ENCODE data around the gene NCOA7.

The NCOA7 gene

DNA sequence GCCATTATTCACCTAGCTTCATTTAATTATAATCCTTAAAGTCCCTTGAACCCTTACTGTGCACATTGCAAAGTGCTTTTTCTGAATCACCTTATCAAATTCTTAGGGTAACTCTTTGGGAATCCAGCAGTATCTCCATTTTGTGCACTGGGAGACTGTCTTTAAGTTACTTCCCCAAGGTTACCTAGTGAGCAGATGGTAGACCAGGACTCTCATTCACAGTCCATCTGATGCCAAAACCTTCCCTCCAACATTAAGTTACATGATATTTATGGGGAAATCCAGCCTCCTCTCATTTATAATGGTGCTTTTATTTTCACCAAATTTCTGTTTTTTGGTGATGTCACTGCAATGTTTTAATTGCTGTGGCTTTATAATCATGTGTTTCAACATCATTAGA is 75.7 kb downstream of the NCOA7 start:
- TF ChIP-seq ESRRG (CRISPR knock-in tag; IDR thresholded peaks at IDR 0.05) (no peak), ZNF565 (CRISPR knock-in tag; conservative IDR thresholded peaks at IDR 0.05; ENCODE audit: low read depth) (no peak), CSDC2 (CRISPR knock-in tag; IDR thresholded peaks at IDR 0.05) (no peak), GLIS3 (CRISPR knock-in tag; IDR thresholded peaks at IDR 0.05) (no peak), ZNF70 (CRISPR knock-in tag; IDR thresholded peaks at IDR 0.05) (no peak), ARNTL (CRISPR knock-in tag; IDR thresholded peaks at IDR 0.05; ENCODE audit: borderline replicate concordance, low read depth) (no peak), RARB (CRISPR knock-in tag; IDR thresholded peaks at IDR 0.05) (no peak), TOX (CRISPR knock-in tag; IDR thresholded peaks at IDR 0.05; ENCODE audit: borderline replicate concordance) (no peak), SNAI2 (CRISPR knock-in tag; IDR thresholded peaks at IDR 0.05) (no peak), ZFP30 (CRISPR knock-in tag; IDR thresholded peaks at IDR 0.05) (no peak), BACH2 (CRISPR knock-in tag; IDR thresholded peaks at IDR 0.05; ENCODE audit: borderline replicate concordance) (no peak)
- TF ChIP-seq, protein P1, sequence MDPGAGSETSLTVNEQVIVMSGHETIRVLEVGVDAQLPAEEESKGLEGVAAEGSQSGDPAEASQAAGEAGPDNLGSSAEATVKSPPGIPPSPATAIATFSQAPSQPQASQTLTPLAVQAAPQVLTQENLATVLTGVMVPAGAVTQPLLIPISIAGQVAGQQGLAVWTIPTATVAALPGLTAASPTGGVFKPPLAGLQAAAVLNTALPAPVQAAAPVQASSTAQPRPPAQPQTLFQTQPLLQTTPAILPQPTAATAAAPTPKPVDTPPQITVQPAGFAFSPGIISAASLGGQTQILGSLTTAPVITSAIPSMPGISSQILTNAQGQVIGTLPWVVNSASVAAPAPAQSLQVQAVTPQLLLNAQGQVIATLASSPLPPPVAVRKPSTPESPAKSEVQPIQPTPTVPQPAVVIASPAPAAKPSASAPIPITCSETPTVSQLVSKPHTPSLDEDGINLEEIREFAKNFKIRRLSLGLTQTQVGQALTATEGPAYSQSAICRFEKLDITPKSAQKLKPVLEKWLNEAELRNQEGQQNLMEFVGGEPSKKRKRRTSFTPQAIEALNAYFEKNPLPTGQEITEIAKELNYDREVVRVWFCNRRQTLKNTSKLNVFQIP (CRISPR knock-in tag; IDR thresholded peaks at IDR 0.05; ENCODE audit: borderline replicate concordance, low read depth) = no peak
- TF ChIP-seq, protein P2, sequence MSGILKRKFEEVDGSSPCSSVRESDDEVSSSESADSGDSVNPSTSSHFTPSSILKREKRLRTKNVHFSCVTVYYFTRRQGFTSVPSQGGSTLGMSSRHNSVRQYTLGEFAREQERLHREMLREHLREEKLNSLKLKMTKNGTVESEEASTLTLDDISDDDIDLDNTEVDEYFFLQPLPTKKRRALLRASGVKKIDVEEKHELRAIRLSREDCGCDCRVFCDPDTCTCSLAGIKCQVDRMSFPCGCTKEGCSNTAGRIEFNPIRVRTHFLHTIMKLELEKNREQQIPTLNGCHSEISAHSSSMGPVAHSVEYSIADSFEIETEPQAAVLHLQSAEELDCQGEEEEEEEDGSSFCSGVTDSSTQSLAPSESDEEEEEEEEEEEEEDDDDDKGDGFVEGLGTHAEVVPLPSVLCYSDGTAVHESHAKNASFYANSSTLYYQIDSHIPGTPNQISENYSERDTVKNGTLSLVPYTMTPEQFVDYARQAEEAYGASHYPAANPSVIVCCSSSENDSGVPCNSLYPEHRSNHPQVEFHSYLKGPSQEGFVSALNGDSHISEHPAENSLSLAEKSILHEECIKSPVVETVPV (CRISPR knock-in tag; IDR thresholded peaks at IDR 0.05) = no peak
- no peak for ATAC-seq

DNA sequence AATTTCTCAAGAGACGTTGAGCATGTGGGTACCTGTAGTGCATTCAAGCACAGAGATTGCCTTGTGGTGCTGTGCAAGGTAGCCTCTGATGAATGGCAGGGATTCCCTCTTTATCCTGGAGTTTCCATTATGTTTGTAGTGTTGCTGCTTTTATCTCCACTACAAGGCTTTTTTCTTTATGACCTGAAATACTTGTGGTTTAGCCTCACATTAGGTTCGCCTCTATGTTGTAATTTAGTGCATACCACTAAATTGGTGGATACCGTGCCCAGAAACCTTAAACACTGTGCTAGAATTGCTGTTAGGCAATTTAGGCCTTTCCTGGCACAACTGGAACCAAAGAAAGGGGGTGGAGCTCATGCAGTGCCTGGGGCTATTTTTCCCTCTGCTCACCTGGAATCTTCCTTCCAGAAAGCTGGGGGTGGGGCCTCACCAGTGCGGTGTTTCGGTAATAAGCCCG is 76.8 kb downstream of the NCOA7 start:
- ATAC-seq = no peak
- TF ChIP-seq ESRRG (CRISPR knock-in tag; IDR thresholded peaks at IDR 0.05) (no peak), ISL1 (CRISPR knock-in tag; IDR thresholded peaks at IDR 0.05) (peak; percentile 46)

DNA sequence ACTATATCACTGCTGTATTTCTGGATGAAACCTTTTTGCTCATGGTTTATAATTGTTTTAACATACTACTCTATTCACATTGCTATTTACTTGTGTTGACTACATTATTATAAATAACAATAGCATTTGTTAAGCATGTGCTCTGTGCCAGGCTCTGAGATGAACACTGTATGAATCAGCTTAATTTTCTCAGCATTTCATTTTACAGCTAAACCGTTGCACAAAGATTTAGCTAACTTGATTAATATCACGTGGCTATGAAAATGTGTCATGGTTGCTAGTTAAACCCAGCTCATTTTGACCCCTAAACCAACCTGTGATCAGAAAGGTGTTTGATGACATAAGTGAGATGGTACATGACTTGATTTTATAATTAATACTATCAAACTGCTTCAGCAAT is 77.5 kb downstream of the NCOA7 start:
- no peak for TF ChIP-seq ESRRG (CRISPR knock-in tag; IDR thresholded peaks at IDR 0.05)
- no peak for TF ChIP-seq ISL1 (CRISPR knock-in tag; IDR thresholded peaks at IDR 0.05)
- TF ChIP-seq SNAI2 (CRISPR knock-in tag; IDR thresholded peaks at IDR 0.05) = no peak
- TF ChIP-seq BACH2 (CRISPR knock-in tag; IDR thresholded peaks at IDR 0.05; ENCODE audit: borderline replicate concordance) = no peak
- no peak for TF ChIP-seq ZFP3 (CRISPR knock-in tag; IDR thresholded peaks at IDR 0.05)
- no peak for TF ChIP-seq ZFP30 (CRISPR knock-in tag; IDR thresholded peaks at IDR 0.05)
- no peak for TF ChIP-seq ZNF565 (CRISPR knock-in tag; conservative IDR thresholded peaks at IDR 0.05; ENCODE audit: low read depth)
- no peak for TF ChIP-seq CSDC2 (CRISPR knock-in tag; IDR thresholded peaks at IDR 0.05)
- peak; percentile 19; the same call in 1 of the 3 replicates for ATAC-seq

DNA sequence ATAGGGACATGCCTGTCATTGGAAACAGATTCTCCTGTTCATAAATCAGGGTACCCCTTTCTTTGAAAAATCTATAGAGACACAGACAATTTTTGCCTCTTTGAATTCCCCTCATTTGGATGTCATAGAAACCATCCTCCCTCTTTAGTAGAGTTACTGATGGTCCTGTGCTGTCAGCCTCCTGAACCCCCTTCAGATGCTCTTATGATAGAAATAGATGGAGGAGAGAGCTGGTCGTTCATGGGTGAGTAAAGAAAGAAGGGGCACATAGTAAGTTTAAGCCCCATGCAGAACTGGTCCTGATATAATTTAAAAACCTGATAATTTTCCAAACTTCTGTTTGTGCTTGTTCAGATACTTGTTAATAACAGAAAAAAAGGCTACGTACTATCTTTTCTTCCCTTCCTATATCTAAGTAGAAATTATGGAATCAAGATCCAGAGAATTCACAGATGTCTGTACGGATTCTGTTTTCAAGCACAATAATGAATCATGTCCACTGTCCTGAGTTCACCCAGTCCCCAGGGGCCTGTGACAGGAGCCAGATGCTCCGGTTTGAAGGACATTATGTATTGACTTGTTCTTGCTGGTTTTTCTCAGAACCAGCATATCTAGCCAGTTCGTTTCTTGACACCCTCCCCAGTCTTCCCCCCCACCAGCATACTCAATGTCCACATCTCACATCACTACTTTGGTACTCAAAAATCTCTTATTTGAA is 78.1 kb downstream of the NCOA7 start:
- peak; percentile 66 for ATAC-seq
- TF ChIP-seq SNAI2 (CRISPR knock-in tag; IDR thresholded peaks at IDR 0.05) = no peak
- no peak for TF ChIP-seq GLIS3 (CRISPR knock-in tag; IDR thresholded peaks at IDR 0.05)
- TF ChIP-seq ZNF8 (CRISPR knock-in tag; IDR thresholded peaks at IDR 0.05) = no peak
- TF ChIP-seq RARB (CRISPR knock-in tag; IDR thresholded peaks at IDR 0.05) = no peak
- TF ChIP-seq ZC3H10 (CRISPR knock-in tag; IDR thresholded peaks at IDR 0.05) = no peak
- TF ChIP-seq, protein P3, sequence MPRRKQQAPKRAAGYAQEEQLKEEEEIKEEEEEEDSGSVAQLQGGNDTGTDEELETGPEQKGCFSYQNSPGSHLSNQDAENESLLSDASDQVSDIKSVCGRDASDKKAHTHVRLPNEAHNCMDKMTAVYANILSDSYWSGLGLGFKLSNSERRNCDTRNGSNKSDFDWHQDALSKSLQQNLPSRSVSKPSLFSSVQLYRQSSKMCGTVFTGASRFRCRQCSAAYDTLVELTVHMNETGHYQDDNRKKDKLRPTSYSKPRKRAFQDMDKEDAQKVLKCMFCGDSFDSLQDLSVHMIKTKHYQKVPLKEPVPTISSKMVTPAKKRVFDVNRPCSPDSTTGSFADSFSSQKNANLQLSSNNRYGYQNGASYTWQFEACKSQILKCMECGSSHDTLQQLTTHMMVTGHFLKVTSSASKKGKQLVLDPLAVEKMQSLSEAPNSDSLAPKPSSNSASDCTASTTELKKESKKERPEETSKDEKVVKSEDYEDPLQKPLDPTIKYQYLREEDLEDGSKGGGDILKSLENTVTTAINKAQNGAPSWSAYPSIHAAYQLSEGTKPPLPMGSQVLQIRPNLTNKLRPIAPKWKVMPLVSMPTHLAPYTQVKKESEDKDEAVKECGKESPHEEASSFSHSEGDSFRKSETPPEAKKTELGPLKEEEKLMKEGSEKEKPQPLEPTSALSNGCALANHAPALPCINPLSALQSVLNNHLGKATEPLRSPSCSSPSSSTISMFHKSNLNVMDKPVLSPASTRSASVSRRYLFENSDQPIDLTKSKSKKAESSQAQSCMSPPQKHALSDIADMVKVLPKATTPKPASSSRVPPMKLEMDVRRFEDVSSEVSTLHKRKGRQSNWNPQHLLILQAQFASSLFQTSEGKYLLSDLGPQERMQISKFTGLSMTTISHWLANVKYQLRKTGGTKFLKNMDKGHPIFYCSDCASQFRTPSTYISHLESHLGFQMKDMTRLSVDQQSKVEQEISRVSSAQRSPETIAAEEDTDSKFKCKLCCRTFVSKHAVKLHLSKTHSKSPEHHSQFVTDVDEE (CRISPR knock-in tag; IDR thresholded peaks at IDR 0.05) = peak; percentile 86
- no peak for TF ChIP-seq BACH2 (CRISPR knock-in tag; IDR thresholded peaks at IDR 0.05; ENCODE audit: borderline replicate concordance)
- TF ChIP-seq ESRRG (CRISPR knock-in tag; IDR thresholded peaks at IDR 0.05) = 0 out of 2 replicates have a peak, but pooled peaks have one; percentile 27
- TF ChIP-seq, protein P4, sequence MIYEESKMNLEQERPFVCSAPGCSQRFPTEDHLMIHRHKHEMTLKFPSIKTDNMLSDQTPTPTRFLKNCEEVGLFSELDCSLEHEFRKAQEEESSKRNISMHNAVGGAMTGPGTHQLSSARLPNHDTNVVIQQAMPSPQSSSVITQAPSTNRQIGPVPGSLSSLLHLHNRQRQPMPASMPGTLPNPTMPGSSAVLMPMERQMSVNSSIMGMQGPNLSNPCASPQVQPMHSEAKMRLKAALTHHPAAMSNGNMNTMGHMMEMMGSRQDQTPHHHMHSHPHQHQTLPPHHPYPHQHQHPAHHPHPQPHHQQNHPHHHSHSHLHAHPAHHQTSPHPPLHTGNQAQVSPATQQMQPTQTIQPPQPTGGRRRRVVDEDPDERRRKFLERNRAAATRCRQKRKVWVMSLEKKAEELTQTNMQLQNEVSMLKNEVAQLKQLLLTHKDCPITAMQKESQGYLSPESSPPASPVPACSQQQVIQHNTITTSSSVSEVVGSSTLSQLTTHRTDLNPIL (CRISPR knock-in tag; IDR thresholded peaks at IDR 0.05; ENCODE audit: low read depth) = peak; percentile 23; the same call in 1 of the 2 replicates
- TF ChIP-seq ZNF565 (CRISPR knock-in tag; conservative IDR thresholded peaks at IDR 0.05; ENCODE audit: low read depth) = no peak
- TF ChIP-seq, protein P2 (CRISPR knock-in tag; IDR thresholded peaks at IDR 0.05) = 0 out of 2 replicates have a peak, but pooled peaks have one; percentile 48
- TF ChIP-seq ZFP3 (CRISPR knock-in tag; IDR thresholded peaks at IDR 0.05) = no peak
- TF ChIP-seq PPARA (CRISPR knock-in tag; IDR thresholded peaks at IDR 0.05; ENCODE audit: borderline replicate concordance) = no peak
- no peak for TF ChIP-seq ARNTL (CRISPR knock-in tag; IDR thresholded peaks at IDR 0.05; ENCODE audit: borderline replicate concordance, low read depth)
- TF ChIP-seq OSR1 (CRISPR knock-in tag; IDR thresholded peaks at IDR 0.05) = no peak
- TF ChIP-seq, protein P1 (CRISPR knock-in tag; IDR thresholded peaks at IDR 0.05; ENCODE audit: borderline replicate concordance, low read depth) = no peak
- peak; percentile 66; the same call in 1 of the 2 replicates for TF ChIP-seq TCF4 (CRISPR knock-in tag; IDR thresholded peaks at IDR 0.05; ENCODE audit: borderline replicate concordance)
